ENCODE measurements around the gene TOM1L1. TPM values are rescaled to one million over a fixed set of nuclear protein-coding genes. Genes with fewer than 3 reads are reported as not detected.

TOM1L1 gene
- total and polyA plus RNA-seq, 2 of the 8 experiments (the other 6 are each of a cell fraction or from before 2014, with no cell fraction given) = 47.0 to 60.8 TPM

DNA sequence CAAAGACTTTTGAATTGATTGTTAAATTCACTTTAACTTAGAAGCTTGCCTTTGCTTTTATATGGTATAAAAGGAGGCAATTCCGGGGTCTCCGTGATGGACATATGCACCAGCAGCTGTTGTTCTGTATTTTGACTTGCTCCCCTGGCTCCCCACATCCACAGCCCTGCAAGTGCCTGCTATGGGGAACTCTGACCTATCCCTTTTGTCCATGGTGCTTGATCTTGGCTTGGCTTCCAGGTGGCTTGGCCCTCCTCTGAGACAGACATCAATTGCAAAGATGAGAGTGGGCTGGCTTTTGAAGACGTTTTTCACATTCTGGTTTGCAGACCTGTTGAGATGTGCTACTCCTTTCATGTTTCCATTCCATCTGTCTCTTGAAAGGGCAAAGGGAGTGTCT lies 26.9 kb downstream of the TOM1L1 start:
- H3K27ac ChIP-seq (ENCODE audit: low read depth, low read length) = no peak overlapping the region
- FAIRE-seq (no peak), DNase-seq (ENCODE audit: low read depth in 1 of 2, low spot score in 2 of 2) (no peak)
- H2AK5ac ChIP-seq (ENCODE audit: low read depth, low read length) = no peak overlapping the region
- H3K4me1 ChIP-seq (replicated peaks in 1 of 4; ENCODE audit: control insufficient read depth in 3 of 4, insufficient read depth in 4 of 4, low read length in 3 of 4) = peaks cover 0 to 3% (median 0%) of the 10 kb centered on the region in 4 experiments; a peak in 1 of 7 replicates
- ChIA-PET POLR2A (ENCODE audit: partially characterized antibody) (interaction anchor here (1.4 kb wide), 1 partner anchor 24 kb away, joined by 5 read pairs; no protein-coding TSS in a partner anchor), CTCF (ENCODE audit: partially characterized antibody) (interaction anchor here (1.4 kb wide), 1 partner anchor 66 kb away, joined by 3 read pairs; no protein-coding TSS in a partner anchor)
- peaks cover 0 to 3% of the 10 kb centered on the region in 2 experiments for H4K20me1 ChIP-seq (replicated peaks in 1 of 2; ENCODE audit: control insufficient read depth in 1 of 2, insufficient read depth in 2 of 2, low read length in 2 of 2)
- no peaks in the 10 kb centered on the region for H3K23me2 ChIP-seq (ENCODE audit: low read depth, low read length)
- H2AFZ ChIP-seq (ENCODE audit: low read length) = no peak overlapping the region
- H2BK12ac ChIP-seq (ENCODE audit: low read depth, low read length) = no peak overlapping the region
- no peak overlapping the region for H3K9ac ChIP-seq (replicated peaks in 1 of 4; ENCODE audit: extremely low read depth in 1 of 4, low read depth in 3 of 4, low read length in 3 of 4)
- H3K18ac ChIP-seq (ENCODE audit: extremely low read depth, low read length) = no peak overlapping the region
- H2BK20ac ChIP-seq (ENCODE audit: low read length) = no peak overlapping the region
- H3K36me3 ChIP-seq (ENCODE audit: control insufficient read depth in 2 of 4, insufficient read depth in 4 of 4, low read length in 3 of 4) = peaks cover 9 to 57% (median 34%) of the 10 kb centered on the region in 4 experiments
- H3K79me2 ChIP-seq (ENCODE audit: control insufficient read depth in 1 of 2, insufficient read depth in 2 of 2, low read length in 2 of 2) = peaks cover 0 to 14% of the 10 kb centered on the region in 2 experiments; a peak in 2 of 4 replicates
- H2BK120ac ChIP-seq (replicated peaks; ENCODE audit: low read depth, low read length) = no peak overlapping the region
- H3K4me2 ChIP-seq (ENCODE audit: insufficient read depth in 1 of 2, low read depth in 2 of 2, low read length in 2 of 2) = no peak overlapping the region
- no peak overlapping the region for H4K91ac ChIP-seq (replicated peaks; ENCODE audit: insufficient read length, low read length)
- no peak overlapping the region for H3K56ac ChIP-seq (replicated peaks; ENCODE audit: insufficient read length, low read depth, low read length)
- H4K8ac ChIP-seq (ENCODE audit: extremely low read depth, insufficient read depth, low read length) = no peak overlapping the region
- H3K9me3 ChIP-seq (ENCODE audit: insufficient read depth in 2 of 2, low read depth in 1 of 2, low read length in 1 of 2) = no peaks in the 10 kb centered on the region
- H3K27me3 ChIP-seq (replicated peaks in 1 of 4; ENCODE audit: control insufficient read depth in 3 of 4, extremely low read depth in 1 of 4, insufficient read depth in 3 of 4, low read length in 3 of 4) = no peaks in the 10 kb centered on the region
- H3K14ac ChIP-seq (ENCODE audit: insufficient read length) = no peak overlapping the region
- no peak overlapping the region for H2BK5ac ChIP-seq (ENCODE audit: low read depth, low read length)
- 91% methylated on average over 3 of the region's 3 CpGs; no CpG with 5 or more reads in 1 of the 2 experiments for WGBS, 2 experiments (ENCODE audit: extremely low coverage in 1 of 2, insufficient coverage in 1 of 2, insufficient read length in 1 of 2, insufficient replicate concordance in 2 of 2, low coverage in 1 of 2, low lambda C conversion rate in 2 of 2, missing lambda C conversion rate in 1 of 2)
- no peak overlapping the region for H4K5ac ChIP-seq (ENCODE audit: insufficient read length, low read depth, low read length)
- no peak overlapping the region for H3K23ac ChIP-seq (ENCODE audit: insufficient read length)
- no peaks in the 10 kb centered on the region for H3K79me1 ChIP-seq (ENCODE audit: low read depth, low read length)
- no peak overlapping the region for H2BK15ac ChIP-seq (ENCODE audit: low read length)
- no peak overlapping the region for H3K4ac ChIP-seq (replicated peaks; ENCODE audit: insufficient read length, low read depth, low read length)
- H3K4me3 ChIP-seq (ENCODE audit: extremely low read depth in 1 of 4, insufficient read depth in 2 of 4, low read depth in 3 of 4, low read length in 4 of 4) = no peak overlapping the region
- TF ChIP-seq EP300 (IDR thresholded peaks at IDR 0.05; ENCODE audit: borderline replicate concordance in 1 of 2, low read depth in 2 of 2, low read length in 2 of 2) (no peak), CTCF (IDR thresholded peaks at IDR 0.05; ENCODE audit: control extremely low read depth in 1 of 3, insufficient read depth in 1 of 3, low read depth in 1 of 3, low read length in 3 of 3) (no peak), YY1 (IDR thresholded peaks at IDR 0.05; ENCODE audit: low read depth, low read length) (no peak), RBBP5 (IDR thresholded peaks at IDR 0.05; ENCODE audit: borderline replicate concordance, low read depth, low read length) (no peak), SAP30 (IDR thresholded peaks at IDR 0.05; ENCODE audit: insufficient read depth, insufficient replicate concordance, low read length) (no peak), TCF12 (IDR thresholded peaks at IDR 0.05; ENCODE audit: low read depth, low read length) (no peak), POLR2AphosphoS5 (IDR thresholded peaks at IDR 0.05; ENCODE audit: low read depth, low read length) (no peak), EZH2 (IDR thresholded peaks at IDR 0.05; ENCODE audit: low read depth, low read length, severe bottlenecking) (no peak), NANOG (IDR thresholded peaks at IDR 0.05; ENCODE audit: insufficient read depth, low read depth, low read length, poor library complexity, severe bottlenecking) (no peak), RXRA (IDR thresholded peaks at IDR 0.05; ENCODE audit: insufficient read depth, low read depth, low read length) (no peak), ASH2L (IDR thresholded peaks at IDR 0.05; ENCODE audit: low read length) (no peak)
